Aorta (tissue), 5 donors: Measurements from ENCODE around the gene ARHGAP20. TPM values are rescaled to one million over a fixed set of nuclear protein-coding genes. Genes with fewer than 3 reads are reported as not detected.

ENCODE experiments used
- ATAC-seq: fragments of 200-7000 bp; cut with Tn5 transposase; one replicate; pipeline ENCODE4 v1.9.1; 2022; ENCODE audit warnings: moderate library complexity; ENCODE audit not compliant: low FRiP score
- DNase-seq, 2 donors: peaks; one replicate each; pipeline ENCODE4 v3.0.0-alpha.2; 2020
- H3K27ac ChIP-seq, 2 donors: one replicate each; pipeline ENCODE4 v1.5.1; 2013; ENCODE audit warnings: low read length in 2 of 2, mild to moderate bottlenecking in 2 of 2, moderate library complexity in 2 of 2, control low read depth in 1 of 2, inconsistent platforms in 1 of 2, low read depth in 1 of 2
- H3K27me3 ChIP-seq, 2 donors: one replicate each; pipeline ENCODE4 v1.6.1; 2013; ENCODE audit warnings: control low read depth in 1 of 2, low read length in 1 of 2, mild to moderate bottlenecking in 1 of 2, moderate library complexity in 1 of 2; ENCODE audit not compliant: insufficient read depth in 2 of 2, control insufficient read depth in 1 of 2
- H3K36me3 ChIP-seq, 2 donors: one replicate each; pipeline ENCODE4 v1.6.1; 2013; ENCODE audit warnings: control low read depth in 1 of 2, low read length in 1 of 2, mild to moderate bottlenecking in 1 of 2; ENCODE audit not compliant: insufficient read depth in 2 of 2, control insufficient read depth in 1 of 2
- H3K4me1 ChIP-seq, 2 donors: one replicate each; pipeline ENCODE4 v1.6.1; 2013; ENCODE audit warnings: low read length in 2 of 2, control low read depth in 1 of 2, mild to moderate bottlenecking in 1 of 2, moderate library complexity in 1 of 2; ENCODE audit not compliant: insufficient read depth in 2 of 2, control insufficient read depth in 1 of 2
- H3K4me3 ChIP-seq, 2 donors: one replicate each; pipeline ENCODE4 v1.5.1; 2013; ENCODE audit warnings: low read length in 2 of 2, control low read depth in 1 of 2, mild to moderate bottlenecking in 1 of 2
- H3K9me3 ChIP-seq: one replicate; pipeline ENCODE4 v1.6.1; 2013; ENCODE audit warnings: mild to moderate bottlenecking, low read length; ENCODE audit not compliant: control insufficient read depth
- whole genome bisulfite sequencing, 2 donors: extraction: QIAGEN DNeasy Blood & Tissue Kit; methylation state at CpG; one replicate each; pipeline ENCODE4 v1.1.7; 2013; 5-methylcytosine and 5-hydroxymethylcytosine counted together
- intact Hi-C, 2 donors: fragments of 100-400 bp; cut with DNase I; formaldehyde crosslinking; loops; one replicate each; pipeline versions ENCODE4 v1.14.2 to v1.15.0; 2022
- polyA plus RNA-seq, 2 donors: library from polyadenylated mRNA; stranded (reverse); fragments of 200-250 nt; gene quantifications; one replicate each; pipeline ENCODE4 v1.2.3, GENCODE V29; 2013
- total RNA-seq, 2 donors: library from RNA; stranded (reverse); fragmentation: NEBNext Ultra II Directional; extraction: Animal tissue kit (Norgen Biotek cat#: 25700); gene quantifications; one replicate each; pipeline ENCODE4 v1.2.1, GENCODE V29; 2021
- donor health status: healthy with polysubstance abuse.
- donor health status: Bipolar disorder and iron deficiency.
- donor health status: DM: no; HTN: no; CAD: no.
- donor health status: DM: no; HTN: no; CAD: no.
- donor health status: DM: yes; HTN: yes; CAD: no.

The ARHGAP20 gene
- total and polyA plus RNA-seq, 4 donors: 0.63 to 5.1 (median 2.4) TPM

DNA sequence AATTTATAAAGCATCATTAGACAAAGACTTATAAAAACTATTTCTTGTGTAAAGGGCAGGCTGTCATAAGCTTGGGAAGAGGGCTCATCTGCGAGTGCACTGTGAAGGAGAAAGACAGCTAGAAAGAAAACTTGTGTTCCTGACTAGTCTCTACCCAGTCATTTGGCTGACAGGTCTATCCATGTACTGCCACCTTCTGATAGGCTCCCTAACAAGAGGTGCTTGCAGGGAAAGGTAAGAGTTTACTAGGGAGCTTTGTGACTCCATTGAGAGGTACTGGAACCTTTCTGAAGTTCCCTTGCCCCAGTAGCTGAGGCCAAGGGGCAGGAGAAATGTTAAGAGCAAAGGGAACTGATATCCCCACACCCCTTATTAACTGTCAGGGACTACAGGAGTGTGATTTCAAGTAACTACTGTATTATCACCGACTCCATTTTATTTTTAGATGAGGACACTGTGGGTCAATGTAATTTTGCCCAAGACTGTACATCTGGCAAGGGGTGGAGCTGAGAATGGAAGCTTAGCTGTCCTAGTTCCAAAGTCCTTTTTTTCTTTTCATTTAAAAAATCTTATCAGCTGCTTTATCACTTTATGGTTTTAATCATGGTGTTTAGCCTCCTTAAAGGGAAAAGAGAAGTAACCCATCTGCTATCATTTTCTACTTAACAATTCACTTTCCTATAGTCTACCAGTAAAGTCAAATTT lies 129.4 kb downstream of the ARHGAP20 start:
- WGBS, 2 donors: 57 to 71% methylated on average over 2 of the region's 2 CpGs
- DNase-seq: no peak
- intact Hi-C loops: no loop called here
- Histone ChIP-seq H3K36me3 (no peaks in the 10 kb centered on the region), H3K27ac (no peak overlapping the region), H3K9me3 (no peaks in the 10 kb centered on the region), H3K27me3 (no peaks in the 10 kb centered on the region), H3K4me1 (no peaks in the 10 kb centered on the region), H3K4me3 (no peak overlapping the region)
- ATAC-seq: no peak

DNA sequence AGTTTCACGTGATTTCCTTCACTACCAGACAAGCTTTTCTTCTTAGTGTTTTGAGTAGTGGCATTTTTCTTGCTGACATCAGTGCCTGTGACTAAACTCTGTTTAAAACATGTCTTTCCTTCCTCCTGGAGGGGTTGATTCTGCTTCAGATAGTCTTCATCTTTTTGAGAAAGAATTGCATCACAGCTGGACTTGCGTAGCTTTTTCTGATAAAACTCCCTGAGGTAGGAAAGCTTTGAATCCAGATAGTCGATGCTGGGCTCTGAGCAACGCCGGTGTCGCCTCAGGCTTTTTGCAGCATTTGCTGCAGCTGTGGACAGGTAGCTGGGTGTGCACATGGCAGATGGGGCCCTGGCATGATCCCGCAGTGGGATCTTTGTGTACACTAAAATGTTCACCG lies 131.7 kb downstream of the ARHGAP20 start:
- no peaks in the 10 kb centered on the region for H3K27me3 ChIP-seq
- ATAC-seq (no peak), DNase-seq (no peak)
- H3K27ac ChIP-seq: no peak overlapping the region
- WGBS, 2 donors: 95 to 99% methylated on average over 8 of the region's 8 CpGs
- intact Hi-C loops: no loop called here
- H3K4me3 ChIP-seq: no peak overlapping the region
- no peaks in the 10 kb centered on the region for H3K4me1 ChIP-seq
- no peaks in the 10 kb centered on the region for H3K9me3 ChIP-seq
- no peaks in the 10 kb centered on the region for H3K36me3 ChIP-seq

DNA sequence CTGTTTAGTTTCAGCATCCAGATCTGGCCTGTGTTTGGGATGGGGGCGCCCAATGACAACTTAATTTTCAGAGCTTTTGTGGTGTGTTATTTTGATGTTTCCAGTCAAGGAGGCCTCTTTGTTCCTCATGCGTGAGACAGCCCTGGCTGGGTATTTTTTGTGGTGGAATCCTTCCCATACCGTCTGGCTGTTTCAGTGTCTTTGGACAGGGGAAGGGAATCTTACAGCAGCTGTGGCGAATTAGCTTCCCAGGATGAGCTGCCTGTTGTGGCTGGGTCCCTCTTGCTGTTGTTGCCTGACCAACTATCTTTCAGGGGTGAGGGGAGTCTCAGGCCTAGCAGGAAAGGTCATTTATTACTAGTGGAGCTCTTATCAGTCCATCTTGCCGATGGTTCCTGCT lies 138.8 kb downstream of the ARHGAP20 start:
- peaks cover 0 to 3% of the 10 kb centered on the region in 2 donors for H3K27me3 ChIP-seq
- DNase-seq: no peak
- H3K4me3 ChIP-seq: no peak overlapping the region
- 84 to 89% methylated on average over 5 of the region's 5 CpGs for WGBS, 2 donors
- no peaks in the 10 kb centered on the region for H3K4me1 ChIP-seq
- H3K27ac ChIP-seq: no peak overlapping the region
- intact Hi-C loops: no loop called here
- no peaks in the 10 kb centered on the region for H3K36me3 ChIP-seq
- H3K9me3 ChIP-seq: no peaks in the 10 kb centered on the region
- ATAC-seq: no peak

DNA sequence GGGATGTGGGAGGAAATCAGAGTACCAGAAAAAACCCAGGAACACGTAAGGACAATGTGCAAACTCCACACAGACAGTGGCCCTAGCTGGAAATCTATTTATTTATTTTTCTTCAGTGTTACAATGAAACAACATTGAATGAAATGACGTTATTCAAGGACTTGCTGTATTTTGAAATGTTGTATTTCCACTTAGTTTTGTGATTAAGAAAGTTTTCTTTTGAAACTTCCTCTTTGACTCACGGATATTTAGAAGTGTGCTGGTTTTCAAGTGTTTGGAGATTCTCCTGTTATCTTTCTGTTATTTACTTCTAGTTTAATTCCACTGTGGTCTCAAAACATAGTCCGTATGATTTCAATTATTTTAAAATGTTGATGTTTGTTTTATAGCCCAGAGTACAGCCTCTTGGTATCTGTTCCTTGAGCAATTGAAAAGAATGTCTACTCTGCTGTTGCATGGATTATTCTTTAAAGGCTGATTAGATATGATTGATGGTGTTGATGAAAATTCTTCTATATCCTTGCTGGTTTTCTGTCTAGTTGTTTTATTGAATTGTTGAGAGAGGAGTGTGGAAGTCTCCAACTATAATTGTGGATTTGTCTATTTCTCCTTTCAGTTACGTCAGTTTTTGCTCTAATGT lies 141.0 kb downstream of the ARHGAP20 start:
- Histone ChIP-seq H3K9me3 (no peaks in the 10 kb centered on the region), H3K27me3 (peaks cover 0 to 3% of the 10 kb centered on the region in 2 donors), H3K36me3 (no peaks in the 10 kb centered on the region), H3K4me1 (no peaks in the 10 kb centered on the region), H3K27ac (no peak overlapping the region), H3K4me3 (no peak overlapping the region)
- DNase-seq (no peak), ATAC-seq (no peak)
- intact Hi-C loops: no loop called here
- WGBS, 2 donors: 39 to 43% methylated on average over 5 of the region's 5 CpGs

DNA sequence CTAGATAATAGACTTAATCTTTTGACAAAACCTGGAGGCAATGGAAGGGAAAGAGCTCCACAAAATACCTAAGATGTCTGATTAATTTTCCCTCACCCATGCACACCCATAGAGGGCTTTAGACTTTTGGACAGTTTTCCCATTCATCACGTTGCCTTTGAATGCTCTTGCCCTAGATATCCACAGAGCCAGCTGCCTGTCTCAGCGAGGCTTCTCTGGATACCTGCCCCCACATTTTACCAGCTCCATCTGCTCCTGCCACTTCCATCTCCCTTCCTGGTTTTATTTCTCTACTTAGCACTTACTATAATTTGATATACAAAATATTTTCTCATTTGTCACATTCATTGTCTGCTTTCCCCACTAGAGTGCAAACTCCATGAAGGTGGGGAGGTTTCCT lies 145.7 kb downstream of the ARHGAP20 start:
- H3K36me3 ChIP-seq: no peaks in the 10 kb centered on the region
- 64 to 87% methylated on average over 2 of the region's 2 CpGs for WGBS, 2 donors
- no peaks in the 10 kb centered on the region for H3K4me1 ChIP-seq
- H3K27ac ChIP-seq: no peak overlapping the region
- no peaks in the 10 kb centered on the region for H3K9me3 ChIP-seq
- ATAC-seq (no peak), DNase-seq (no peak)
- H3K27me3 ChIP-seq: no peaks in the 10 kb centered on the region
- H3K4me3 ChIP-seq: no peak overlapping the region
- intact Hi-C loops: no loop called here

DNA sequence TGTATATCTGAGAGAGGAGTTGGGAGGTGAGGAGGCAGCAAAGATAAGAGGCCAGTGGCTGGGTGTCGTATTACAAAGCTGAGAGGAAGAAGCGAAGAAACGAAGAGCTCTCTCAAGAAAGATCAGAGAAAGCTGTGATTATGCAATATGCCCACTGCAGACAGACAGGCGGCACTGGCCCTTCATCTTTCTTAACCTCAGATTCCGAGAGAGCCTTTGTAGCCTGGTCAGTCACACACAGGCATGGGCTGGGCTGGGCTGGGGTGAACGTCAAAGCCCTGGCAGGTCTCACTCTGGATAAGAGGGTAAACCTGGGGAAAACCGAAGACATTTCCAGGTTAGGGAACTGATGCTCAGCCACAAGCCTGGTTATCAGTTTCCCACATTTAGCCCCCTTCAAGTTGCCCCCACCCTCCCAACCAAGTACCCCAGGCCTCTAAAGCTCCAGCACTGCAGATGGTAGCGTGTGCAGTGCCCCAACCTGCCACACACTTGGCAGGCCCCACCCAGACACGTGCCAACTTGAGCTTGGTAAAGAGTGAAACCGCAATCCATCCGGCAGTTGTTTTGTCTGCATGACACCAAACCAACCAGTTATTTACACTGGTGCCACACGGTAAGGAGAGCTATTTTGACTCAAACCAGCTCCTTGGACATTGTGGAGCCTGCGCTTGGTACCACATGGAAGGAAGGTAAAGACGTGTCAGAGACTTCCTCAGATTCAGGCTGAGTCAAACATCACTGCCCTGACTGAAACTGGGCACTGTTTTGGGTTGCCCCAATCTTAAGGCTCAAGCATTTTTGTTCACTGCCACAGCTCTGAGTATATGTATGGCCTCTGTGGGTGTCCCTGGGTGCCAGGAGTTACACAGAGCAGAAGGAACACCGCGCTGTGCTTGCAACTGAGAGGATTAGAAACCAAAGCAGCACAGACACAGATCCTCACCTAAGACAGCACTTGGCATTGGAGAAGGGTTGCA lies 146.6 kb downstream of the ARHGAP20 start:
- ATAC-seq (no peak), DNase-seq (no peak)
- Histone ChIP-seq H3K4me1 (no peaks in the 10 kb centered on the region), H3K4me3 (no peak overlapping the region), H3K9me3 (no peaks in the 10 kb centered on the region), H3K36me3 (no peaks in the 10 kb centered on the region), H3K27ac (no peak overlapping the region), H3K27me3 (no peaks in the 10 kb centered on the region)
- intact Hi-C loops: no loop called here
- WGBS, 2 donors: 61 to 64% methylated on average over 16 of the region's 16 CpGs

DNA sequence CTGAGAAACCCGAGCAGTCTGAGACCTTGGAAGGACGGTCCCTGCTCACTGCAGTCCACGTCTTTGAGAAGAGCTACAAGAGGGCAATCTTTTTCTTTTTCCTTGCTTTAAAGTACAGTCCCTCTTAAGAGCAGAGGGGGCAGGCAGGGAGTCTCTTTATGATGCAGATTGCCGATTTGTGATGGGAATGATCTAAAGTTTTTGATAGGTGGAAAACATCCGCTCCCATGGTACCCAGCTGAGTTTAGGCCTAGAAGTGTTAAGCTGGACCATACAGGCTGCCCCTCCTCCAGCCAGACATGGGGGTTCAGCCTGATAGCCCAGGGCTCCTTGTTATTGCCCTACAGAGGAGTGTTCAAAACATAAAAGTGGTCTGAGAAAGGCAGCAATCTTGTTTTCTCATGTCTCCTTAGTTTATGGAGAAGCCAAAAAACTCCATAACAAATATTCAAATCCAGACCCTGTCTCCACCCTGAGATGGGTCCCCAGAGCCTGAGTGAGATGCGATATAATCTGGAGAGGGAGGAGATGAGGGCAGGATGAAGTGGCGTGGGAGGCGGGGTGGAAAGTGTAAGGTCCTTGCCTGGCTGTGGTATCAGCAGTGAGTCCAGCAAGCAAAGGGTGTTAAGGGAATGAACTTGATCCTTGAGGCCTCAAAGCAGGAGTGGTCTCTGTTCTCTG lies 147.4 kb downstream of the ARHGAP20 start:
- no peaks in the 10 kb centered on the region for H3K36me3 ChIP-seq
- DNase-seq (no peak), ATAC-seq (no peak)
- intact Hi-C loops: no loop called here
- no peaks in the 10 kb centered on the region for H3K4me1 ChIP-seq
- H3K9me3 ChIP-seq: no peaks in the 10 kb centered on the region
- no peak overlapping the region for H3K4me3 ChIP-seq
- 69 to 72% methylated on average over 8 of the region's 8 CpGs for WGBS, 2 donors
- H3K27ac ChIP-seq: no peak overlapping the region
- no peaks in the 10 kb centered on the region for H3K27me3 ChIP-seq

DNA sequence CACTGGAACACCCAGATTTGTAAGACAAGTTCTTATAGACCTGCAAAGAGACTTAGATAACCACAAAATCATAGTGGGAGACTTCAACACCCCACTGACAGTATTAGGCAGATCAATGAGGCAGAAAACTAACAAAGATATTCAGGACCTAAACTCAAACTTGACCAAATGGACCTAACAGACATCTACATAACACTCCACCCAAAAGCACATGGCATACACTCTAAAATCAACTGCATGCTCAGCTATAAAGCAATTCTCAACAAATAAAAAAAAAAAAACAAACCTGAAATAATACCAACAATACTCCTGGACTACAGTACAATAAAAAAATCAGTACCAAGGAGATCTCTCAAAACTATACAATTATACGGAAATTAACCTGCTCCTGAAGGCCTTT lies 167.5 kb downstream of the ARHGAP20 start:
- 85 to 89% methylated on average over 1 of the region's 1 CpG for WGBS, 2 donors
- Histone ChIP-seq H3K27ac (no peak overlapping the region), H3K4me1 (no peaks in the 10 kb centered on the region), H3K9me3 (peaks cover 1% of the 10 kb centered on the region), H3K27me3 (no peaks in the 10 kb centered on the region), H3K36me3 (no peaks in the 10 kb centered on the region), H3K4me3 (no peak overlapping the region)
- ATAC-seq (no peak), DNase-seq (no peak)
- intact Hi-C loops: no loop called here
